ENCODE measurements around the gene MTSS2. TPM values are rescaled to one million over a fixed set of nuclear protein-coding genes. Genes with fewer than 3 reads are reported as not detected.

Gene MTSS2
- total RNA-seq, 2 donors from 2014 or later: 57.3 to 58.5 TPM

GRCh38 chr16:70698901-70699300 is 13.0 kb upstream of the MTSS2 start:
- H3K27ac ChIP-seq: peak overlapping the region; percentile 26 to 100

DNA sequence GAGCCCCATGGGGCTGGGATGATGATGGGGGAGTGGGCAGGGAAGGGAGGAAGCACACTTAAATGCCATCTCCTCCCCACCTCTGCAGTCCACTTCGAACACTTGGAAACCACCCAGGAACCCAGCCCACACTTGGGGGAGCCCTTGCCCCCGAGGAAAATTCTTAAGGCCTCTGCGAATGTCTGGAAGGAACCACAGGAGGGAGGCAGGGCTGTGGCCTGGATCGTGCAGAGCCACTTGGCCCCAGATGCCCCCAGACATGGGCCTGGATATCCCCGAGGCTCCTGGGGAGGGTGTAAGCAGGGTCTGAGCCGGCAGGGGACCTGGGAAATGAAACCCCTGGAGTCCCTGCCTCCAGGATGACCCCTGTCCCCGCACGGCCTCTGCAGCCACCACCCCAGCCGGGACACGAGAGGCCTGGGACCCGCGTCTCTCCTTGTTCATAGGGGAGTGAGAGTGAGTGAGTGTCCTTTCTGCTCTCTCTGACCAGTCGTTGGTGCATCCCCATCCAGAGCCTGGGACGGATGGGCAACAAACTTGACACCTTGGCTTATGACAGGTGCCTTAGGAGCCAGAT is 11.8 kb upstream of the MTSS2 start:
- peak; percentile 18 for TF ChIP-seq CTCF (IDR thresholded peaks at IDR 0.05)
- H3K4me1 ChIP-seq (ENCODE audit: control insufficient read depth in 1 of 2, low read depth in 2 of 2): peaks cover 53 to 91% of the 10 kb centered on the region in 2 donors
- H3K27me3 ChIP-seq (replicated peaks; ENCODE audit: insufficient read depth): no peaks in the 10 kb centered on the region
- peak overlapping the region; percentile 81 to 100 for H3K27ac ChIP-seq
- DNase-seq (ENCODE audit: low spot score) (no peak), ATAC-seq (ENCODE audit: insufficient number of reproducible peaks, low FRiP score, low read depth) (no peak)
- no peaks in the 10 kb centered on the region for H3K9me3 ChIP-seq
- H3K36me3 ChIP-seq: no peaks in the 10 kb centered on the region
- H3K4me3 ChIP-seq: no peak overlapping the region

More at GRCh38 chr16:70698901-70699300, 13.0 kb upstream of the MTSS2 start:
- DNase-seq (ENCODE audit: low spot score) (no peak), ATAC-seq (ENCODE audit: insufficient number of reproducible peaks, low FRiP score, low read depth) (no peak)
- TF ChIP-seq CTCF (IDR thresholded peaks at IDR 0.05): no peak
- H3K4me3 ChIP-seq: no peak overlapping the region
- peaks cover 51 to 91% of the 10 kb centered on the region in 2 donors for H3K4me1 ChIP-seq (ENCODE audit: control insufficient read depth in 1 of 2, low read depth in 2 of 2)
- H3K36me3 ChIP-seq: no peaks in the 10 kb centered on the region
- no peaks in the 10 kb centered on the region for H3K27me3 ChIP-seq (replicated peaks; ENCODE audit: insufficient read depth)
- H3K9me3 ChIP-seq: no peaks in the 10 kb centered on the region

DNA sequence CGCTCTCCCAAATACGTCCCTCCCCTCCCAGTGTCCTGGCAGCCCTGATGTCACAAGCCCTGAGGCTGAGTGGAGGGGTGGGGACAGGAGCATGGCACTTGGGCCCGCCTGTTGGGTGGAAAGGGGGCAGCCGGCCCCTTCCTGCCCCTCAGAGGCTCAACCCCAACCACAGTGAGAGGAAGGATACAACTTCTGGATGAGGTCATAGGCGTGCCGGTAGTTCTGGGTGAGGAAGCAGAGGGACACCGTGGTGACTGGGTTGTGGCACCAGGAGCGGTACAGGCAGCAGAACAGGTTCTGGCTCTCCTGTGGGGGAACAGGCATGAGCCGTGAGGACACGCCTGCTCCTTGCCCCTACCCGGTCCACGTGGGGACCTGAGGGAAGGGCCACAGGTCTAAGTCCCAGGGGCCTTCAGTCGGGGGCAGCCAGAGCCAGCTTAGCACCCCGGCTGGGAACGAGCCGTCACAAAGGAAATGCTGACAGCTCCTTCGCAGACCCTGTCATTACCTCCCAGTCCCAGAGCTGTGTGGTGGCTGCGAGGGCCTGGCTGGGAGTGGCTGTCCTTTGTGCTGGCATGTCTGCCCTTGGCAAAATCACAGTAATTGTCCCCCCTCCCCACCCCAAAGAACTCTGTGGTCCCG is 11.2 kb upstream of the MTSS2 start:
- DNase-seq (ENCODE audit: low spot score): no peak
- Histone ChIP-seq H3K36me3 (no peaks in the 10 kb centered on the region), H3K27ac (peak overlapping the region; percentile 81 to 100), H3K4me3 (no peak overlapping the region), H3K27me3 (replicated peaks; ENCODE audit: insufficient read depth) (no peaks in the 10 kb centered on the region), H3K4me1 (ENCODE audit: control insufficient read depth in 1 of 2, low read depth in 2 of 2) (peaks cover 53 to 91% of the 10 kb centered on the region in 2 donors), H3K9me3 (no peaks in the 10 kb centered on the region)
- no peak for TF ChIP-seq CTCF (IDR thresholded peaks at IDR 0.05)
- ATAC-seq (ENCODE audit: insufficient number of reproducible peaks, low FRiP score, low read depth): no peak

GRCh38 chr16:70696355-70696754 is 10.5 kb upstream of the MTSS2 start:
- Histone ChIP-seq H3K27ac (peak overlapping the region; percentile 81 to 100), H3K4me1 (ENCODE audit: control insufficient read depth in 1 of 2, low read depth in 2 of 2) (peaks cover 53 to 89% of the 10 kb centered on the region in 2 donors)
- ATAC-seq (ENCODE audit: insufficient number of reproducible peaks, low FRiP score, low read depth): no peak

More at GRCh38 chr16:70696355-70696754, 10.5 kb upstream of the MTSS2 start:
- Histone ChIP-seq H3K9me3 (no peaks in the 10 kb centered on the region), H3K36me3 (no peaks in the 10 kb centered on the region), H3K27me3 (replicated peaks; ENCODE audit: insufficient read depth) (no peaks in the 10 kb centered on the region), H3K4me3 (no peak overlapping the region)
- no peak for DNase-seq (ENCODE audit: low spot score)
- TF ChIP-seq CTCF (IDR thresholded peaks at IDR 0.05): no peak
